Right atrium auricular region (tissue), 2 donors: ENCODE results near the gene AMER1. TPM values are rescaled to one million over a fixed set of nuclear protein-coding genes. Genes with fewer than 3 reads are reported as not detected.
"Not testable (repeated sequence)": the region's sequence is repeated elsewhere in the genome, so short reads cannot be mapped to it uniquely, and the experiment has no call there.

Experiments used
- DNase-seq: peaks from one replicate; pipeline ENCODE4 v3.0.0-alpha.2; 2019; ENCODE audit warnings: low spot score
- H3K27ac ChIP-seq, 2 donors: fragments of 200-600 bp; sonication (generic); 1 replicate in 1 of 2; 2 replicates in 1 of 2; pipeline ENCODE4 v1.5.1; 2016 to 2019
- H3K27me3 ChIP-seq, 2 donors: fragments of 200-600 bp; sonication (generic); one replicate each; pipeline versions ENCODE4 v1.5.1 to v1.6.0; 2017 to 2019
- H3K36me3 ChIP-seq: fragments of 200-600 bp; sonication (generic); one replicate; pipeline ENCODE4 v1.5.1; 2016
- H3K4me1 ChIP-seq, 2 donors: fragments of 200-600 bp; sonication (generic); one replicate each; pipeline versions ENCODE4 v1.5.1 to v1.6.0; 2017 to 2019
- H3K4me3 ChIP-seq, 2 donors: fragments of 200-600 bp; sonication (generic); 1 replicate in 1 of 2; 2 replicates in 1 of 2; pipeline ENCODE4 v1.5.1; 2017 to 2019; ENCODE audit warnings: mild to moderate bottlenecking in 1 of 2, moderate library complexity in 1 of 2
- H3K9me3 ChIP-seq, 2 donors: fragments of 200-600 bp; sonication (generic); one replicate each; pipeline ENCODE4 v1.5.1; 2019
- CTCF ChIP-seq, 2 donors: fragments of 200-600 bp; sonication (generic); IDR thresholded peaks; one replicate each; pipeline ENCODE4 v1.5.1; 2019; ENCODE audit warnings: antibody characterized with exemption in 2 of 2
- total RNA-seq, 2 donors: library from RNA; depleted of rRNA; stranded (reverse); fragments of >200 nt; gene quantifications; one replicate each; pipeline ENCODE4 v1.1.0, GENCODE V29; 2016

The AMER1 gene
- 1 to 10 TPM; 3.5 to 4.1 TPM for total RNA-seq

GRCh38 chrX:64205441-64205734 is at the start of gene AMER1:
Gene AMER1, minus strand, starts transcription at chrX:64205708. Its CDS starts 12,422 bp downstream, at chrX:64193286.
- Histone ChIP-seq H3K27me3 (no peaks in the 10 kb centered on the region), H3K27ac (peak within 1 kb of the TSS; percentile 83 to 91), H3K36me3 (no peaks in the 10 kb centered on the region), H3K9me3 (no peaks in the 10 kb centered on the region), H3K4me1 (peaks cover 0 to 15% of the 10 kb centered on the region in 2 donors), H3K4me3 (peak within 1 kb of the TSS; percentile 65 to 68)
- DNase-seq, result no peak
- no peak for TF ChIP-seq CTCF (IDR thresholded peaks at IDR 0.05)

DNA sequence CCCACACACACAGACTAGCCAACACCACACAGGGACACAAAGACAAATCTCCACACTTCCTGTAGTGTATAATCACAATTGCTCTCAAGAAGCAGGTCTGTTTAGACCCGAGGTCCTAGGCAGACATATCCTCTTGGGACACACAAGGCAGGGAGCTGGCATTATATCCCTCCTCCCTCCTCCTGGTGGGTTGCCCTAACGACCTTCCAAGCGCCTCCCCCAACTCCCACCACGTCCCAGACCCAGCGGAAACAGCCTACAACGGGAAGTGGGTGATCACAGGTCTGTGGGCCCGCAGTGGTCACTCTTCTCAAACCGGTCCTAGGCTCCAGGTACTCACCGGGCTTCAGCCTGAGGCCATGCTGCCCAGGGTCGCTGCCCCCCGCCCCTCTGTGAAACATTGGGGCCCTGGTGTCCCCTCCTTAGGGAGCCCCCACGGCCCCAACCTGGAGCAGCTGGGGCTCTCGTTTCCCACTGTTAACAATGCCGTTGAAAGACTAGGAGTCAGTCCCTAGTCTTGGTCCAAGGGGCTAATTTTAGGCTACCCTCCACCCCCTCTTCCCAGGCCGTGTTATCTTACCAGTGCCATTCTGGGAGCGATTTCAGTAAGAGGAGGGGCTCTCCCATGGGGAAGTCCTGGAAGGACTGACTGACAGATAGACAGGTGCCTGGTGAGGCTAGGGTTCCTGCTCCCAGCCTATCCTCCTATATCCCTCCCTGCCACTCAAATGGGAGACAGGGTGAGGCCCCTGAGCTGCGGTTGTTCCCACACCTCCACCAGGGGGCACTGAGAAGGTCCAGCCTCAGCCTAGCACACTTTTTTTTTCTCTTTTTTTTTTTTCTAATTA is 24.8 kb upstream of the AMER1 start, which contains the start of gene ASB12:
ASB12 (minus strand) TSS at position 485 of the 848 bp plus-strand sequence. CDS start 4,957 bp downstream, outside the sequence.
- Histone ChIP-seq H3K4me1 (no peaks in the 10 kb centered on the region), H3K27me3 (no peaks in the 10 kb centered on the region), H3K27ac (no peak within 1 kb of the TSS), H3K9me3 (no peaks in the 10 kb centered on the region), H3K4me3 (peak within 1 kb of the TSS in 1 of 2 donors; percentile 18), H3K36me3 (no peaks in the 10 kb centered on the region)
- DNase-seq, result no peak
- peak in 1 of 2 donors; percentile 15 for TF ChIP-seq CTCF (IDR thresholded peaks at IDR 0.05)

- no peaks in the 10 kb centered on the region for H3K9me3 ChIP-seq
- peak in 1 of 2 donors; percentile 16 for TF ChIP-seq CTCF (IDR thresholded peaks at IDR 0.05)
- H3K27ac ChIP-seq, result no peak overlapping the region
- H3K36me3 ChIP-seq, result no peaks in the 10 kb centered on the region
- H3K4me3 ChIP-seq, result no peak overlapping the region
- H3K27me3 ChIP-seq, result no peaks in the 10 kb centered on the region
- H3K4me1 ChIP-seq, result no peaks in the 10 kb centered on the region
- DNase-seq, result no peak
These were observed 23.6 kb upstream of the AMER1 start for GRCh38 chrX:64229154-64229553.

DNA sequence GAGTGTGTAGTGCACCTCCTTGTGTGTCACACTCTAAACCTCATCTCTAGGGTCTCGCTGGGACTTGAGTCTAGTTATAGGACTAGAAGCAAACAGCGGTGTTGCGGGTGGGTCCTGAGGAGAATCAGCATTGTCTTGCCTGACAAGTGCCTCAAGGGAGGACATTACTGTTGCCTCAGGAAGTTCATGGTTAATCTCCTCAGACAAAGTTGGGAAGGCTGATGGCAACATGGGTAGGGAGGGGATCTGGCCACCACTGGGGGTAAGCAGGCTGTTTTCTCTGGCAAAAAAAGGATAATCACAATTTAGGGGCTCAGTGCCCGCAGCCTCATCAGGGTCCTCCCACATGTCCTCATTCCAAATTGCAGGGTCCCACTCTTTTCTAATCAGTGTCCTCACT is 12.5 kb upstream of the AMER1 start:
- Histone ChIP-seq H3K36me3 (no peaks in the 10 kb centered on the region), H3K27ac (no peak overlapping the region), H3K27me3 (no peaks in the 10 kb centered on the region), H3K9me3 (no peaks in the 10 kb centered on the region), H3K4me3 (no peak overlapping the region), H3K4me1 (no peaks in the 10 kb centered on the region)
- DNase-seq, result peak; percentile 36
- TF ChIP-seq CTCF (IDR thresholded peaks at IDR 0.05), result no peak

GRCh38 chrX:64213989-64214388 is 8.5 kb upstream of the AMER1 start:
- not testable (repeated sequence) for DNase-seq, H3K4me1 ChIP-seq, H3K36me3 ChIP-seq, H3K27me3 ChIP-seq, H3K27ac ChIP-seq, H3K4me3 ChIP-seq, H3K9me3 ChIP-seq

- Histone ChIP-seq H3K27ac (peak overlapping the region; percentile 83 to 91), H3K4me1 (peaks cover 0 to 15% of the 10 kb centered on the region in 2 donors), H3K4me3 (peak overlapping the region; percentile 65 to 68), H3K36me3 (no peaks in the 10 kb centered on the region), H3K9me3 (no peaks in the 10 kb centered on the region), H3K27me3 (no peaks in the 10 kb centered on the region)
- TF ChIP-seq CTCF (IDR thresholded peaks at IDR 0.05), result no peak
- no peak for DNase-seq
These were observed 1.2 kb upstream of the AMER1 start for GRCh38 chrX:64206556-64207162.
